SJSA1 (cell line): ENCODE measurements around the gene TOR2A. TPM values are rescaled to one million over a fixed set of nuclear protein-coding genes. Genes with fewer than 3 reads are reported as not detected.

Experiments
- DNase-seq, 2 experiments: peaks; one replicate each; pipeline ENCODE4 v3.0.0-alpha.2; 2015 to 2020; ENCODE audit warnings: low spot score in 2 of 2, low read depth in 1 of 2
- H3K27ac ChIP-seq: fragments of 250-450 bp; sonication (Bioruptor Pico); 2 replicates; pipeline ENCODE4 v1.5.1; 2020; ENCODE audit warnings: mild to moderate bottlenecking, moderate library complexity
- H3K27me3 ChIP-seq: fragments of 250-450 bp; sonication (Bioruptor Pico); replicated peaks from 2 replicates; pipeline ENCODE4 v1.5.1; 2020; ENCODE audit warnings: mild to moderate bottlenecking, moderate library complexity
- H3K36me3 ChIP-seq: fragments of 250-450 bp; sonication (Bioruptor Pico); 2 replicates; pipeline ENCODE4 v1.5.1; 2020; ENCODE audit warnings: mild to moderate bottlenecking
- H3K4me1 ChIP-seq: fragments of 250-450 bp; sonication (Bioruptor Pico); replicated peaks from 2 replicates; pipeline ENCODE4 v1.6.1; 2021; ENCODE audit warnings: mild to moderate bottlenecking
- H3K4me3 ChIP-seq: fragments of 250-450 bp; sonication (Bioruptor Pico); 2 replicates; pipeline ENCODE4 v1.5.1; 2020; ENCODE audit warnings: mild to moderate bottlenecking
- H3K9me3 ChIP-seq: fragments of 250-450 bp; sonication (Bioruptor Pico); replicated peaks from 2 replicates; pipeline ENCODE4 v1.5.1; 2020; ENCODE audit warnings: mild to moderate bottlenecking
- total RNA-seq: library from RNA; depleted of rRNA; stranded (reverse); fragments of >200 nt; shearing (Covaris generic); gene quantifications from 2 replicates; pipeline ENCODE4 v1.2.3, GENCODE V29; 2014

TOR2A gene
- total RNA-seq, 1 experiment from 2014 or later: 11.4 TPM

DNA sequence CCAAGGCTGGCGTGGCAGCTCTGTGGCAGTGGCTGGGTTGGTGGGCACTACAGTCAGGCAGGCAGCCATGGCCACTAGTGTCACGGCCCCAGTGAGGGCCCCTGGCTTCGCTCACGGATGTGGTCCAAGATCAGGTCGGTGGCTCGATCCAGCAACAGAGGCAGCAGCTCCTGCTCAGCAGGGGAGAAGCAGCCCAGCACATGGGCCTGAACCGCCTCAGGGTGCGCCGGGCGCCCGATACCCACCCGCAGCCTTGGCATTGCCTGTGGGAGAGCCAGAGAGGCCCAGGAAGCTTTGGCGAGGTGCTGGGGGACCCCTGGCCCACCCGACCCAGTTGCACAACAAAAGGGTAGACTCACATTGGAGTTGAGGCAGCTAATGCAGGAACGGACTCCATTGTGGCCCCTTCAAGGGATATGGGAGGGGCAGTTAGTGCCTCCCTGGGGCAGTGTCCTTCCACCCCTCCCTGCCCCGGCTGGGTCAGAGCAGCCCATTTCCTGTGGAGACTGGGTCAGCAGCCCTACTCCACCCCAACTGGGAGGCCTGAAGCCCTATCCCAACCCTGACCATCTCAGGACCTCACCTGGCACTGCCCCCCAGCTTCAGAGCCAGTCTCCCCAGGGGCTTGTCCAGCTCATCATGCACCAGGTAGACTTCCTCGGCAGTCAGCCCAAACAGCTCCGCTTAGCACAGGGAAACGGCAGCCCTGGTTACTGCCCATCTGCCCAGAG is 20.9 kb downstream of the TOR2A start:
- Histone ChIP-seq H3K27me3 (no peaks in the 10 kb centered on the region), H3K4me1 (peaks cover 11% of the 10 kb centered on the region), H3K36me3 (peaks cover 7% of the 10 kb centered on the region; the same call in 1 of the 2 replicates), H3K9me3 (no peaks in the 10 kb centered on the region), H3K4me3 (peak overlapping the region; percentile 52), H3K27ac (no peak overlapping the region)
- DNase-seq: no peak

DNA sequence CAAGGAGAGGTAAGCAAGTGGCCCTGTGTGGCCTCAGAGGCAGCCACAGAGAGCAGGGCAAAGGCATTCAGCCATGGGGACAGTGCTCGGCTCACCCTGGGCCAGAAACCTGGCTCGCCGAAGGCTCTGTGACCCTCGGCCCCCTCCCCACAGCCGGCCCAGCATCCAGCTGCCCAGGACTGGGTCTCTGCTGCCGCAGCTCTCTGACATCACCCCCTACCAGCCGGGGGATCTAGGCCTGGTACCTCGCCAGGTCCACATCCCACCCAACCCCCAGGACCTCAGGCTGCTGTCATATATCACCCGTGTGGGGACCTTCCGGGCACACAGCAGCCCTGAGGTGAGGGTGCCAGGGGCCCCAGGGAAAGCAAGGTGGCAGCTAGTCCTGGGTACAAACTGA is 22.2 kb downstream of the TOR2A start:
- H3K4me3 ChIP-seq: no peak overlapping the region
- H3K27ac ChIP-seq: no peak overlapping the region
- DNase-seq: no peak
- H3K27me3 ChIP-seq: no peaks in the 10 kb centered on the region
- H3K36me3 ChIP-seq: peaks cover 7% of the 10 kb centered on the region; the same call in 1 of the 2 replicates
- no peaks in the 10 kb centered on the region for H3K9me3 ChIP-seq
- H3K4me1 ChIP-seq: peaks cover 11% of the 10 kb centered on the region

DNA sequence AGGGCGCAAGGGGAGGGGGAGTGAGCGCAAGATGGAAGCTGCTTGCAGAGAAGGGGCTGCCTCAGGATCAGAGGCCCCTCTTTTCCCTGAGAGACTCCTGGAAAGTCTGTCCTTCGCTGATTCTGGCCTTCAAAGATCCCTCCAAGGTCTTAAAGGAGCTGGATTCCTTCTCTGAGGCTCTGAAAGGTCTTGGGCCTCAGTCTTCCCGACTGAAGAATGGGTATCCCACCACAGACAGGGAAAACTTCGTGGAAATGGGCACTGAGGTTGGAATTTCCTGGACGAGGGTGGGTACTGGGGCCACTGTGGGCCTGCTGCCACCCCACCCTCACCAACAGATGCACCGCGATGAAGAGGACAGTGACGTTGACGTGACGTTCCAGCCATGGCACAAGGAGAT is 22.7 kb downstream of the TOR2A start:
- DNase-seq: no peak
- Histone ChIP-seq H3K9me3 (no peaks in the 10 kb centered on the region), H3K27me3 (no peaks in the 10 kb centered on the region), H3K4me1 (peaks cover 11% of the 10 kb centered on the region), H3K36me3 (peaks cover 7% of the 10 kb centered on the region; the same call in 1 of the 2 replicates), H3K27ac (no peak overlapping the region), H3K4me3 (no peak overlapping the region)

DNA sequence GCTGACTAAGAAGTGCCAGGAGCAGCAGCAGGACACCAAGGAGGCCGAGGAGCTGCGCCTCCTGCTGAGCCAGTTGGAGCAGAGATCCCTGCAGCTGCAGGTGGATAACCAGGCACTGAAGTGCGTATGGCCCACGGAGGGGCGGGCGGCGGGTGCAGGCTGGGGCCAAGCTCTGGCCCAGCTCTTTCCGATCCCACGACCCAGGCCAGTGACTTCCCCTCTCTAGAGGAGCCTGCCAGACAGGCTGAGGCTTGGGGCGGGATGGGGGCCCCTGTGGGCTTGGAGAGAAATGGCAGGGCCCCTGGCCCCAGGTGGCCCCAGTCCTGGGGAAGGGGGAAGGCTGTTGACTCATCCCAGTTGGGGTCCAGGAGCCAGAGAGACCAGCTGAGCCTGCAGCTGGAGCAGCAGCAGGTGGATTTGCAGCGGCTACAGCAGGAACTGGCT is 23.2 kb downstream of the TOR2A start:
- Histone ChIP-seq H3K9me3 (no peaks in the 10 kb centered on the region), H3K4me3 (no peak overlapping the region), H3K27ac (no peak overlapping the region), H3K27me3 (no peaks in the 10 kb centered on the region), H3K4me1 (peaks cover 11% of the 10 kb centered on the region), H3K36me3 (peaks cover 7% of the 10 kb centered on the region; the same call in 1 of the 2 replicates)
- DNase-seq: no peak

DNA sequence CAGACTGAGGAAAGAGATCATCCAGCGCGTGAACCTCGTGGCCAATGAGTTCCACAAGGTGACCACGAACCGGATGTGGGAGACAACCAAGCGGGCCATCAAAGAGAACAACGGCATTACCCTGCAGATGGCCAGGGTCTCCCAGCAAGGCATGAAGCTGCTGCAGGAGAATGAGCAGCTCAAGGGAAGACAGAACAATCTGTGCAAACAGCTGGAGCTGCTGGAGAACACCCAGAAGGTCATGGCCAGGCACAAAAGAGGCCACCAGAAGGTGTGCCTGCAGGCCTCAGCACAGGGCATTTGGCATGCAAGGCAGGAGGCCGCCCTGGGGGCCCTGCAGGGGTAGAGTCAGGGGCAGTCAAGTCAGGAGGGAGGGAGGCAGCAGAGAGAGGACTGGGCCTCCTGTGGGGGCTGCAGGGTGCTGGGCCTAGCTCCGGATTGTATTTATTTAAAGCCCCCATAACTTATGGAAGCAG is 23.8 kb downstream of the TOR2A start:
- no peaks in the 10 kb centered on the region for H3K9me3 ChIP-seq
- no peaks in the 10 kb centered on the region for H3K27me3 ChIP-seq
- H3K4me3 ChIP-seq: no peak overlapping the region
- H3K27ac ChIP-seq: no peak overlapping the region
- H3K36me3 ChIP-seq: peaks cover 7% of the 10 kb centered on the region; the same call in 1 of the 2 replicates
- H3K4me1 ChIP-seq: peaks cover 11% of the 10 kb centered on the region
- DNase-seq: no peak

DNA sequence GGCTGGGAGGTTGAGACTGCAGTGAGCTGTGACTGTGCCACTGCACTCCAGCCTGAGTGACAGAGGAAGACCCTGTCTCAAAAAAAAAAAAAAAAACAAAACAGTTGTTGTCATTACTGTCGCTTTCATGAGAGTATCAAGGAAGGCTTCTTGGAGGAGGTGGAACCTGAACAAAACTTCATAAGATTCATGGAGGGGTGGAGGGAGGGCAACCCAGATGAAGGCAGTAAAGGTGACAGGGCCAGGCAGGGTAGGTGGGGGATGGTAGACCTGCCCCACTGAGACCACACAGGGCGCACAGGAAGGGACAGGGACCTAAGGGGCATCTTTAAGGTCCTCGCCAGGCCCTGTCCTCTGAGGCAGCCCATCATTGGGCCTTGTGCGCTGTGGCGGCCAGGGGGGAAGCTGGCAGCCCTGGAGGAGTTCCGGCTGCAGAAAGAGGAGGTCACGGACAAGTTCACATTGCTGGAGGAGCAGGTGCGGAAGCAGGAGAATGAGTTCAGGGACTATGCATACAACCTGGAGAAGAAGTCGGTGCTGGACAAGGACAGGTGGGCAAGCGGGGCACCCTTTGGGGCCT is 24.8 kb downstream of the TOR2A start:
- Histone ChIP-seq H3K27me3 (no peaks in the 10 kb centered on the region), H3K4me3 (no peak overlapping the region), H3K9me3 (no peaks in the 10 kb centered on the region), H3K27ac (no peak overlapping the region), H3K36me3 (peaks cover 7% of the 10 kb centered on the region; the same call in 1 of the 2 replicates), H3K4me1 (peaks cover 6% of the 10 kb centered on the region)
- no peak for DNase-seq

DNA sequence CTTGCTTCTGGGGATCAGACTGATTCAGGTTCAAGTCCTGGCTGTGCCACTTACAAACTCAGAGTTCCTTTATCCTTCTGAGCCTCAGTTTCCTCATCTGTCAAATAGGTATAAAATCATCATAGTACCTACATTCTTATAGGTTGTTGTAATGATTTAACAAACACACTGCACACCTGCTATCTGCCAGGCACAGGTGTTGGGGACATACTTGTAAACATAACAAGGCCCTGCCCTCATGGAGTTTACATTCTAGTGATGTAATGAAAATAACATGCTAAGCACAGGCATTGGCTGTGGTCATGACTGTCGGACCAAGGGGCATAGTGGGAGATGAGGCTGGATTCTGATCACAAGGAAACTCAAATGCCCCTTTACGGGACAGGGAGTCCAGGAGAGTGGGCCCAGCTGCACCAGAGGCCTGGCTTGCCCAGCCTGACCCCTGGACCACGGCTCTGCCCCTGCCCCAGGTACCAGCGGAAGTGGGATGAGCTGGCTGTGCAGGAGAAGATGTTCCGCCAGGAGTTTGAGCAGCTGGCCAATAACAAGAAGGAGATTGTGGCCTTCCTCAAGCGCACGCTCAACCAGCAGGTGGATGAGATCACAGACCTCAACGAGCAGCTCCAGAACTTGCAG is 26.0 kb downstream of the TOR2A start:
- Histone ChIP-seq H3K4me3 (no peak overlapping the region), H3K36me3 (peaks cover 5% of the 10 kb centered on the region; the same call in 1 of the 2 replicates), H3K27ac (no peak overlapping the region), H3K27me3 (no peaks in the 10 kb centered on the region), H3K4me1 (peaks cover under 1% of the 10 kb centered on the region; the same call in 1 of the 2 replicates), H3K9me3 (no peaks in the 10 kb centered on the region)
- DNase-seq: no peak

DNA sequence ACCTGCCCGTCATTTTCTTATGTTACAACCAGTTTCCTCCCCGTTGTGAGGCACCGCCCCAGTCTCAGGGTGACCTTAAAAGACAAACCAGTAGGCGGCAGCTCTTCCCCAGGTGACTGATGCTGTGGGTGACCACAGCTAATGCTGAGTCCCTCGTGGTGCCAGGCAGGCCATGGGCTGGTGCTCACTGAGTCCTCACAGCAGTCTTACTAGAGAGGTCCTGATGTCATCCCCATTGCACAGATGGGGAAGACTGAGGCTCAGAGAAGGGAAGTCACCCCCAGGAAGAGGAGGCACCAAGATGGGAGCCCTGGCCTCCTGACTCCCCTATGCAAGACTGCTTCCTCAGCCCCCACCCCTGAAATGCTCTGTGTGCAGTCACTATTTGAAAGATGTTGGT is 27.3 kb downstream of the TOR2A start:
- Histone ChIP-seq H3K36me3 (no peaks in the 10 kb centered on the region), H3K27me3 (no peaks in the 10 kb centered on the region), H3K27ac (no peak overlapping the region), H3K9me3 (no peaks in the 10 kb centered on the region), H3K4me3 (no peak overlapping the region), H3K4me1 (no peaks in the 10 kb centered on the region; the same call in 1 of the 2 replicates)
- no peak for DNase-seq

DNA sequence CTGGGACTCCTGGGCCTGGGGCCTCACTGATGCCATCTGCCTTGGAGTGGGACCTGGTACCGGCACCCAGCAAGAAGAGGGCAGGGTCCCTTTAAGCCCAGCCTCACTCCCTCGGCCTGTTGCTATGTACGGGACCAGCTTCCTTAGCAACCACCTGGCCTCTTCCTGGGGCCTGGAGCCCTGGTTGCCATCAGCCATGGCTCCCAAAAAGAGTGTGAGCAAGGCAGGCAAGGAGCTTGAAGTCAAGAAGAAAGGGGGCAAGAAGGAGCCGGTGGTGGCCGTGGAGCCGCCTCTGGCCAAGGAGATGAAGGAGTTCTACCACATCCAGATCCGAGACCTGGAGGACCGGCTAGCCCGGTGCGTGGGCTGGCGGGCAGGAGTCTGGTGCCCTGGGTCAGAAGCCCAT is 28.3 kb downstream of the TOR2A start, which contains the start of gene CFAP157:
CFAP157 (plus strand) TSS at position 153 of the 406 bp plus-strand sequence; CDS start at position 197, 44 bp downstream.
- no peak for DNase-seq
- no peak within 1 kb of the TSS for H3K4me3 ChIP-seq
- no peaks in the 10 kb centered on the region for H3K4me1 ChIP-seq
- no peaks in the 10 kb centered on the region for H3K27me3 ChIP-seq
- H3K9me3 ChIP-seq: no peaks in the 10 kb centered on the region
- H3K27ac ChIP-seq: no peak within 1 kb of the TSS
- H3K36me3 ChIP-seq: no peaks in the 10 kb centered on the region

DNA sequence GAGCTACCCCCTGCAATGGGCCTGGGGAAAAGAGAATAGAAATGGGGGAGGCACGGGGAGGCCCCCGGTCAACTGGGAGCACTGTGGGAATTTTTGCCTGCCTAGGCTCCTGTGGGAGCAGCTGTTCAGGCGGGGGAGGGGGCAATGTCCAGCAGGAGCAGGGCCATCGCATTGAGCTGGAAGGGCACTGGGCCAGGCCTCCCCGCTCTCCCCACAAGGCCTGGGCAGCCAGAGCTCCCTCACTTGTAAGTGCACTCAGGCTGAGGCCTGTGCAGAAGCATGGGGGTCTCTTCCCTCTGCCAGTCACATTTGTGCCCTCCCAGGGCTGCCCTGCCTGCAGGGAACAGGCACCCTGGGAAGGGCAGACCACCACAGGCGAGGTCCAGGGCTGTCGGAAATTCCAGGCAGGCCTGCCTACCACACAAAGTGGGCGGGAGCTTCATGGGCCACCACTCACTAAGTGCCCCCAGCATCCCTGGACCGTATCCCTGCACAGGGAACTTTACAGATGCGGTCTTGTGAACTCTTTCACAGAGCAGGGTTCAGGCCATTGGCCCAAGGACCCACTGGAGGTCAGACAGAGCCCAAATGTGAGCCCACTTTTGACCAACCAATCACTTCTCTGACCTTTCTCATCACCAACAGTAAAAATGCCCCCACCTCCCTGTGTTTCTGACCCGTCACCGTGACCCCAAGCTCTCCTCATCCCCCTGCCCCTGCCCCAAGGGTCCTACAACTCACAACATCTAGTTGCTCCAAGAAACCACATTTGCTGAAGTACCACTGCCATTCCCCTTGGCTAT is 29.3 kb downstream of the TOR2A start:
- H3K4me1 ChIP-seq: no peaks in the 10 kb centered on the region
- H3K4me3 ChIP-seq: no peak overlapping the region
- no peaks in the 10 kb centered on the region for H3K27me3 ChIP-seq
- no peaks in the 10 kb centered on the region for H3K36me3 ChIP-seq
- H3K9me3 ChIP-seq: no peaks in the 10 kb centered on the region
- H3K27ac ChIP-seq: no peak overlapping the region
- no peak for DNase-seq

DNA sequence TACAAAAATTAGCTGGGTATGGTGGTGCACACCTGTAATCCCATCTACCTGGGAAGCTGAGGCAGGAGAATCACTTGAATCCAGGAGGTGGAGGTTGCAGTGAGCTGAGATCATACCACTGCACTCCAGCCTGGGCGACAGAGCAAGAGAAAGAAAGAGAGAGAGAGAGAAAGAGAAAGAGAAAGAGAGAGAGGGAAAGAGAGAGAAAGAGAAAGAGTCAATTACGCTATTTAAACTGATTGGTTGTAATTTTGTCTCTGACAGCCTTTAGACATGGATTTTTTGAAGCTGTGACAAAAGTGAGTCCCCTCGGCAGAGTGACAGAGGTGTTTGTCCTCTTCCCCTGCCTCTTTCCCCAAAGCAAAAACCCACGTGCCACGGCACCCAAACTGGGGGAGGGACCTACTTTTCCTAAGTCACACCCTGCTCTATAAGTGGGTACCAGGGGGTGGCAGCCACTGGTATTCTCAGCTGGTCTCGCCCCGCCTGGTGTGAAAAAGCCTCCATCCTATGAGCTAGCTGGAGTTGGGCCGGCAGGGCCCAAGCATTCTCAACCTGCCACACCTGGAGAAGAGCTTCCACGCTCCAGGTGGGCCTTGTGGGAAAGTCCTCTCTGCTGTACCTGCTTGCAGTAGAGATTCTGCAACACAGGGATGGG is 31.7 kb downstream of the TOR2A start:
- Histone ChIP-seq H3K36me3 (no peaks in the 10 kb centered on the region), H3K27me3 (no peaks in the 10 kb centered on the region), H3K4me1 (no peaks in the 10 kb centered on the region), H3K27ac (no peak overlapping the region), H3K4me3 (no peak overlapping the region), H3K9me3 (no peaks in the 10 kb centered on the region)
- no peak for DNase-seq

DNA sequence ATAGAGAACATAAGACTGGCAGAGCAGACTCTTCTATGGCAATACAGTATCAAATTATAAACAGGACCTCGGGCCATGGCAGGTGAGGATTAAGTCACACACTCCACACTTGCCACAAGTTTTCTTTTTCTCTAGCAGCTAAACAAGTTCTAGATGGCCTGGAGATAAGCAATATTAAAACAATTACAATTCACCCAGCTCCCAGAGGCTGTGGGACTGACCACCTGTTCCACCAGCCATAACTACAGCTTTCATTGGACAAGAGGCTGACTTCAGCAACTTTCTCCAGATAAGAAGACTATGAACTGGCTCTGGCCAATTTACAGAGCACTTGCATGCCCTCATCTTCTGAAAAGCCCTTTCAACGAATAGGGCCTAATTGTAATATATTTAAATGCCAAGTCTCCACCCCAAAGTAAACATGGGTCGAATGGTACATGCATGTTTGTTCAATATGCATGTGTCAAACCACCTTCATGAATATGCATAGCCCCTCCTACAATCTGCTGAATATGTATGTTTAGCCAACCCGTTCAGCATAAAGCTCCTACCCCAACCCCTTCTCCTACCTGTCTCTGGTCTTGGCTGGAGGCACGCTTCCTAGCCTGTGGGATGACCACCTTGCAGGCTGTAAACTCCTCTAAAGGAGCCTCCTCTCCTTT is 34.4 kb downstream of the TOR2A start:
- DNase-seq: no peak
- no peak overlapping the region for H3K4me3 ChIP-seq
- no peaks in the 10 kb centered on the region for H3K4me1 ChIP-seq
- H3K27ac ChIP-seq: no peak overlapping the region
- H3K9me3 ChIP-seq: no peaks in the 10 kb centered on the region
- no peaks in the 10 kb centered on the region for H3K36me3 ChIP-seq
- no peaks in the 10 kb centered on the region for H3K27me3 ChIP-seq
